ENCODE data around the gene NELFA.

DNA sequence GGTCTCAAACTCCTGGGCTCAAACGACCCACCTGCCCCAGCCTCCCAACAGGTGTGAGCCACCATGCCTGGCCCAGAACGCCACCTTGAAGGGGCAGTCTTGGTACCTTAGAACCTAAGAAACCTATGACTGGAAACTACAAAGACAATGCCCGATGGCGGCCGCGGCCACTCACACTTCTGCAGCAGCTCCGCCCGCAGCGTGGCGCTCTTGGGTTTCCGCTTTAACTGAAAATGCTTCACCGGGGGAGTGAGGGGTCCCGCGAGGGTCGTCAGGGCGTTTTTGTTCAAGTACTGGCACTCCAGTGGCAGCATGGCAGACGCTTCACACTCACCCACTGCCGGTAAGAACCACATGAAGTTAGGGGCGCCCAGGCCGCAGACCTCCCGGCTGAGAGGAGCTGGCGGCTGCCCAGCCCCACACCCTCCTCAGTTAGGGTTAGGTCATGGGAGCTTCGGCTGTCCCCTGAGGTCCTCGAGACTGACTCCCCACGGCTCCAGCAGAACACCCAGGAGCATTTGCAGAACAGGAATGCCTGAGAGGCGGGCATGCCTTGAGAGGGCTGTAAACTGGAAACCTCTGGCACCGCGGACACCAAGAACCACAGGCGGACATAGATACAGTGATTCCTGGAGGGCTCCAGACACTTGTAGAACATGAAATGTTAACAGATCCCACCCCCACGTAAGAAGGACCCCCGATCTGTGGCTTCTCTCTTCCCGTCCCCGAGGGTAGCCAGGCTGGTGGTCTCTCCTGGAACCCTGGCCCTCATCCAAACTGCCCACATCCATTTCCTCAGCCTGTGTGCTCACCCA lies 19.0 kb downstream of the NELFA start:
- TF ChIP-seq POLR2A (IDR thresholded peaks at IDR 0.05) = no peak
- no peak for TF ChIP-seq CTCF (IDR thresholded peaks at IDR 0.05)

Data from heart left ventricle (tissue), 13 donors.